H54 (cell line): ENCODE data around the gene CITED1.

Source experiments
- DNase-seq: peaks from one replicate; pipeline ENCODE4 v3.0.0; 2011; ENCODE audit warnings: low spot score, mixed read lengths; ENCODE audit not compliant: insufficient read length
- FAIRE-seq: peaks from 3 replicates; lab custom pipeline; 2011; peaks lifted over from hg19 to GRCh38; lab: Jason Lieb, UNC
- POLR2A ChIP-seq: IDR thresholded peaks from 2 replicates; pipeline ENCODE4 v1.6.1; 2011; ENCODE audit warnings: low read depth, mild to moderate bottlenecking, low read length

CITED1 gene

GRCh38 chrX:72271091-72271788, 34.5 kb downstream of the CITED1 start:
- no peak for TF ChIP-seq POLR2A
- DNase-seq (no peak), FAIRE-seq (no peak)

- TF ChIP-seq POLR2A, result no peak
- no peak for FAIRE-seq
- DNase-seq, result no peak
Observed at GRCh38 chrX:72270316-72270866, 35.3 kb downstream of the CITED1 start.

GRCh38 chrX:72269671-72270251, 36.0 kb downstream of the CITED1 start:
- TF ChIP-seq POLR2A, result no peak
- FAIRE-seq, result no peak
- no peak for DNase-seq

GRCh38 chrX:72268597-72269365, 36.9 kb downstream of the CITED1 start:
- DNase-seq (no peak), FAIRE-seq (peak; percentile 55)
- TF ChIP-seq POLR2A, result no peak

GRCh38 chrX:72265263-72265662, 40.5 kb downstream of the CITED1 start:
- DNase-seq (no peak), FAIRE-seq (no peak)
- no peak for TF ChIP-seq POLR2A

- DNase-seq, result no peak
- no peak for TF ChIP-seq POLR2A
- no peak for FAIRE-seq
Observed at GRCh38 chrX:72262077-72262476, 43.6 kb downstream of the CITED1 start.

GRCh38 chrX:72260448-72260847, 45.3 kb downstream of the CITED1 start:
- FAIRE-seq (no peak), DNase-seq (no peak)
- TF ChIP-seq POLR2A, result no peak

GRCh38 chrX:72258174-72258573, 47.5 kb downstream of the CITED1 start:
- no peak for TF ChIP-seq POLR2A
- FAIRE-seq, result no peak
- DNase-seq, result no peak

GRCh38 chrX:72255864-72256263, 49.9 kb downstream of the CITED1 start:
- FAIRE-seq (no peak), DNase-seq (no peak)
- TF ChIP-seq POLR2A, result no peak

- TF ChIP-seq POLR2A, result no peak
- no peak for FAIRE-seq
- DNase-seq, result no peak
Observed at GRCh38 chrX:72255445-72255844, 50.3 kb downstream of the CITED1 start.

GRCh38 chrX:72254816-72255215, 50.9 kb downstream of the CITED1 start:
- FAIRE-seq (no peak), DNase-seq (no peak)

GRCh38 chrX:72253686-72254085, 52.0 kb downstream of the CITED1 start:
- no peak for TF ChIP-seq POLR2A
- DNase-seq (no peak), FAIRE-seq (no peak)

More at GRCh38 chrX:72254816-72255215, 50.9 kb downstream of the CITED1 start:
- TF ChIP-seq POLR2A, result no peak
